ENCODE results near the gene IKBKE. TPM values are rescaled to one million over a fixed set of nuclear protein-coding genes. Genes with fewer than 3 reads are reported as not detected.
"Not testable (repeated sequence)": the region's sequence is repeated elsewhere in the genome, so short reads cannot be mapped to it uniquely, and the experiment has no call there.

The IKBKE gene
- polyA plus RNA-seq, 2 donors = 9.5 to 9.9 TPM

GRCh38 chr1:206478746-206479145 is 8.5 kb downstream of the IKBKE start:
- Histone ChIP-seq H3K4me3 (ENCODE audit: low read depth in 1 of 2, low read length in 2 of 2) (no peak overlapping the region), H3K9me3 (ENCODE audit: control insufficient read depth in 2 of 2, insufficient read depth in 1 of 2, low read depth in 1 of 2, low read length in 1 of 2) (no peaks in the 10 kb centered on the region), H3K27me3 (ENCODE audit: control insufficient read depth in 1 of 2, insufficient read depth in 2 of 2, low read length in 2 of 2) (no peaks in the 10 kb centered on the region), H3K27ac (ENCODE audit: low read depth in 2 of 2, low read length in 1 of 2) (no peak overlapping the region), H3K36me3 (ENCODE audit: control insufficient read depth in 2 of 2, insufficient read depth in 2 of 2, low read length in 1 of 2) (peaks cover 4 to 34% of the 10 kb centered on the region in 2 donors), H3K4me1 (ENCODE audit: control insufficient read depth in 2 of 2, insufficient read depth in 2 of 2, low read length in 1 of 2) (peaks cover 2 to 15% of the 10 kb centered on the region in 2 donors)
- WGBS, 2 donors = 88 to 91% methylated on average over 11 of the region's 11 CpGs

- no peak overlapping the region for H3K4me3 ChIP-seq (ENCODE audit: low read depth in 1 of 2, low read length in 2 of 2)
- no peaks in the 10 kb centered on the region for H3K9me3 ChIP-seq (ENCODE audit: control insufficient read depth in 2 of 2, insufficient read depth in 1 of 2, low read depth in 1 of 2, low read length in 1 of 2)
- WGBS, 2 donors = 75% methylated on average over 12 to 14 of the region's 14 CpGs
- no peaks in the 10 kb centered on the region for H3K27me3 ChIP-seq (ENCODE audit: control insufficient read depth in 1 of 2, insufficient read depth in 2 of 2, low read length in 2 of 2)
- peaks cover 2 to 12% of the 10 kb centered on the region in 2 donors for H3K4me1 ChIP-seq (ENCODE audit: control insufficient read depth in 2 of 2, insufficient read depth in 2 of 2, low read length in 1 of 2)
- H3K36me3 ChIP-seq (ENCODE audit: control insufficient read depth in 2 of 2, insufficient read depth in 2 of 2, low read length in 1 of 2) = peaks cover 4 to 30% of the 10 kb centered on the region in 2 donors
- H3K27ac ChIP-seq (ENCODE audit: low read depth in 2 of 2, low read length in 1 of 2) = no peak overlapping the region
These were observed 9.2 kb downstream of the IKBKE start for GRCh38 chr1:206479183-206480125.

- peaks cover 2 to 12% of the 10 kb centered on the region in 2 donors for H3K4me1 ChIP-seq (ENCODE audit: control insufficient read depth in 2 of 2, insufficient read depth in 2 of 2, low read length in 1 of 2)
- peaks cover 0 to 30% of the 10 kb centered on the region in 2 donors for H3K36me3 ChIP-seq (ENCODE audit: control insufficient read depth in 2 of 2, insufficient read depth in 2 of 2, low read length in 1 of 2)
- no peaks in the 10 kb centered on the region for H3K27me3 ChIP-seq (ENCODE audit: control insufficient read depth in 1 of 2, insufficient read depth in 2 of 2, low read length in 2 of 2)
- WGBS, 2 donors = 92 to 100% methylated on average over 2 to 8 of the region's 8 CpGs
- H3K27ac ChIP-seq (ENCODE audit: low read depth in 2 of 2, low read length in 1 of 2) = no peak overlapping the region
- no peaks in the 10 kb centered on the region for H3K9me3 ChIP-seq (ENCODE audit: control insufficient read depth in 2 of 2, insufficient read depth in 1 of 2, low read depth in 1 of 2, low read length in 1 of 2)
- H3K4me3 ChIP-seq (ENCODE audit: low read depth in 1 of 2, low read length in 2 of 2) = no peak overlapping the region
These were observed 9.9 kb downstream of the IKBKE start for GRCh38 chr1:206480211-206480610.

GRCh38 chr1:206482611-206483010 is 12.3 kb downstream of the IKBKE start:
- peaks cover 2 to 12% of the 10 kb centered on the region in 2 donors for H3K4me1 ChIP-seq (ENCODE audit: control insufficient read depth in 2 of 2, insufficient read depth in 2 of 2, low read length in 1 of 2)
- peaks cover 0 to 21% of the 10 kb centered on the region in 2 donors for H3K36me3 ChIP-seq (ENCODE audit: control insufficient read depth in 2 of 2, insufficient read depth in 2 of 2, low read length in 1 of 2)
- no peaks in the 10 kb centered on the region for H3K9me3 ChIP-seq (ENCODE audit: control insufficient read depth in 2 of 2, insufficient read depth in 1 of 2, low read depth in 1 of 2, low read length in 1 of 2)
- WGBS, 2 donors = 49 to 70% methylated on average over 2 of the region's 2 CpGs
- no peaks in the 10 kb centered on the region for H3K27me3 ChIP-seq (ENCODE audit: control insufficient read depth in 1 of 2, insufficient read depth in 2 of 2, low read length in 2 of 2)
- peak overlapping the region in 1 of 2 donors; percentile 59 for H3K27ac ChIP-seq (ENCODE audit: low read depth in 2 of 2, low read length in 1 of 2)
- no peak overlapping the region for H3K4me3 ChIP-seq (ENCODE audit: low read depth in 1 of 2, low read length in 2 of 2)

GRCh38 chr1:206483864-206484263 is 13.6 kb downstream of the IKBKE start:
- not testable (repeated sequence) for H3K27ac ChIP-seq (ENCODE audit: low read depth in 2 of 2, low read length in 1 of 2); H3K9me3 ChIP-seq (ENCODE audit: control insufficient read depth in 2 of 2, insufficient read depth in 1 of 2, low read depth in 1 of 2, low read length in 1 of 2); H3K27me3 ChIP-seq (ENCODE audit: control insufficient read depth in 1 of 2, insufficient read depth in 2 of 2, low read length in 2 of 2); H3K4me3 ChIP-seq (ENCODE audit: low read depth in 1 of 2, low read length in 2 of 2); H3K4me1 ChIP-seq (ENCODE audit: control insufficient read depth in 2 of 2, insufficient read depth in 2 of 2, low read length in 1 of 2)
- WGBS, 2 donors = 91 to 94% methylated on average over 1 of the region's 1 CpG
- H3K36me3 ChIP-seq (ENCODE audit: control insufficient read depth in 2 of 2, insufficient read depth in 2 of 2, low read length in 1 of 2) = peaks cover 0 to 15% of the 10 kb centered on the region in 2 donors

GRCh38 chr1:206484901-206485300 is 14.6 kb downstream of the IKBKE start:
- no peaks in the 10 kb centered on the region for H3K9me3 ChIP-seq (ENCODE audit: control insufficient read depth in 2 of 2, insufficient read depth in 1 of 2, low read depth in 1 of 2, low read length in 1 of 2)
- H3K4me3 ChIP-seq (ENCODE audit: low read depth in 1 of 2, low read length in 2 of 2) = no peak overlapping the region
- H3K27me3 ChIP-seq (ENCODE audit: control insufficient read depth in 1 of 2, insufficient read depth in 2 of 2, low read length in 2 of 2) = no peaks in the 10 kb centered on the region
- H3K27ac ChIP-seq (ENCODE audit: low read depth in 2 of 2, low read length in 1 of 2) = no peak overlapping the region
- peaks cover 0 to 13% of the 10 kb centered on the region in 2 donors for H3K36me3 ChIP-seq (ENCODE audit: control insufficient read depth in 2 of 2, insufficient read depth in 2 of 2, low read length in 1 of 2)
- H3K4me1 ChIP-seq (ENCODE audit: control insufficient read depth in 2 of 2, insufficient read depth in 2 of 2, low read length in 1 of 2) = peaks cover 0 to 5% of the 10 kb centered on the region in 2 donors
- 92 to 94% methylated on average over 10 of the region's 10 CpGs for WGBS, 2 donors

GRCh38 chr1:206486995-206487788 is 16.9 kb downstream of the IKBKE start:
- H3K36me3 ChIP-seq (ENCODE audit: control insufficient read depth in 2 of 2, insufficient read depth in 2 of 2, low read length in 1 of 2) = peaks cover 0 to 12% of the 10 kb centered on the region in 2 donors

GRCh38 chr1:206487970-206488369 is 17.7 kb downstream of the IKBKE start:
- Histone ChIP-seq H3K27ac (ENCODE audit: low read depth in 2 of 2, low read length in 1 of 2) (no peak overlapping the region), H3K4me3 (ENCODE audit: low read depth in 1 of 2, low read length in 2 of 2) (no peak overlapping the region), H3K4me1 (ENCODE audit: control insufficient read depth in 2 of 2, insufficient read depth in 2 of 2, low read length in 1 of 2) (peaks cover 0 to 3% of the 10 kb centered on the region in 2 donors), H3K36me3 (ENCODE audit: control insufficient read depth in 2 of 2, insufficient read depth in 2 of 2, low read length in 1 of 2) (peaks cover 4 to 18% of the 10 kb centered on the region in 2 donors), H3K27me3 (ENCODE audit: control insufficient read depth in 1 of 2, insufficient read depth in 2 of 2, low read length in 2 of 2) (no peaks in the 10 kb centered on the region), H3K9me3 (ENCODE audit: control insufficient read depth in 2 of 2, insufficient read depth in 1 of 2, low read depth in 1 of 2, low read length in 1 of 2) (no peaks in the 10 kb centered on the region)
- 91 to 94% methylated on average over 7 of the region's 7 CpGs for WGBS, 2 donors

More at GRCh38 chr1:206486995-206487788, 16.9 kb downstream of the IKBKE start:
- WGBS, 2 donors = 71 to 72% methylated on average over 15 of the region's 15 CpGs
- H3K4me3 ChIP-seq (ENCODE audit: low read depth in 1 of 2, low read length in 2 of 2) = no peak overlapping the region
- no peak overlapping the region for H3K27ac ChIP-seq (ENCODE audit: low read depth in 2 of 2, low read length in 1 of 2)
- H3K27me3 ChIP-seq (ENCODE audit: control insufficient read depth in 1 of 2, insufficient read depth in 2 of 2, low read length in 2 of 2) = no peaks in the 10 kb centered on the region
- peaks cover 0 to 5% of the 10 kb centered on the region in 2 donors for H3K4me1 ChIP-seq (ENCODE audit: control insufficient read depth in 2 of 2, insufficient read depth in 2 of 2, low read length in 1 of 2)
- no peaks in the 10 kb centered on the region for H3K9me3 ChIP-seq (ENCODE audit: control insufficient read depth in 2 of 2, insufficient read depth in 1 of 2, low read depth in 1 of 2, low read length in 1 of 2)

GRCh38 chr1:206488466-206488865 is 18.2 kb downstream of the IKBKE start:
- Histone ChIP-seq H3K4me1 (ENCODE audit: control insufficient read depth in 2 of 2, insufficient read depth in 2 of 2, low read length in 1 of 2) (peaks cover 0 to 3% of the 10 kb centered on the region in 2 donors), H3K36me3 (ENCODE audit: control insufficient read depth in 2 of 2, insufficient read depth in 2 of 2, low read length in 1 of 2) (peaks cover 4 to 19% of the 10 kb centered on the region in 2 donors), H3K27ac (ENCODE audit: low read depth in 2 of 2, low read length in 1 of 2) (no peak overlapping the region), H3K27me3 (ENCODE audit: control insufficient read depth in 1 of 2, insufficient read depth in 2 of 2, low read length in 2 of 2) (no peaks in the 10 kb centered on the region), H3K4me3 (ENCODE audit: low read depth in 1 of 2, low read length in 2 of 2) (no peak overlapping the region), H3K9me3 (ENCODE audit: control insufficient read depth in 2 of 2, insufficient read depth in 1 of 2, low read depth in 1 of 2, low read length in 1 of 2) (no peaks in the 10 kb centered on the region)
- 79 to 80% methylated on average over 3 of the region's 3 CpGs for WGBS, 2 donors
